ENCODE measurements around the gene PACS2.

DNA sequence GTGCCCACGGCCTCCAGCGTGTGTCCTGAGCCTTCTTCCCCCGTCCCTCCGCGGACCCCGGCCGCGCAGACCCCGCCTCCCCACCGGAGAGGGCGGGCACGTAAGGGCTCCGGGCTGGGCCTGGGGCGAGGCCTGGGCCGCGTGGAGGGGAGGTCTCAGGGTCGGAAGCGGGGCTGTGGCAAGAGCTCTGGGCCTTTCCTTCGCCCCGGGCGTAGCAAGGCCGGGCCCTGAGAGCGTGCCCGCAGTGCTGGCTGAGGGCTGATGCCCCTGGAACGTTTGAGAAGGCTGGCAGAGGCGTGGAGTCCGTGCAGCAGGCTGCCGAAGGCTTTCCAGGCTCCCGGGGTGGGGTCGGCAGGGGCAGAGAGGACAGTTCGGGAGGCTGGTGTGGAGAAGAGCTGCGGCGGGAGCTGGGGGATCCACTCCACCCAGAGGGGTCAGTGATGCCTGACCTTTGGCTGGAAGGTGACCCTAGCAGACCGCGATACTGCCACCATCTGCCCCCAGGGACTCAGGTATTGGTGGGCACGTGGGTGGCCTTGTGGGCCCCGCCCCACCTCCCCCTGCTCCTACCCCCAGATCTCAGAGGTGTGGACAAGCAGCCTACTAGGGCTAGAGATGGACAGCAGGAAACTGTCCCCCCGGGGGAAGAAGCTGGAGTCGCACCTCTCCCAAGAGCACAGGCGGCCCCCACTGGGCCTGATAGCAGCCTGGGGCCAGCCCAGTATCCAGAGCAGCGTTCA, 84.3 kb downstream of the PACS2 start:
- TF ChIP-seq, protein P1, sequence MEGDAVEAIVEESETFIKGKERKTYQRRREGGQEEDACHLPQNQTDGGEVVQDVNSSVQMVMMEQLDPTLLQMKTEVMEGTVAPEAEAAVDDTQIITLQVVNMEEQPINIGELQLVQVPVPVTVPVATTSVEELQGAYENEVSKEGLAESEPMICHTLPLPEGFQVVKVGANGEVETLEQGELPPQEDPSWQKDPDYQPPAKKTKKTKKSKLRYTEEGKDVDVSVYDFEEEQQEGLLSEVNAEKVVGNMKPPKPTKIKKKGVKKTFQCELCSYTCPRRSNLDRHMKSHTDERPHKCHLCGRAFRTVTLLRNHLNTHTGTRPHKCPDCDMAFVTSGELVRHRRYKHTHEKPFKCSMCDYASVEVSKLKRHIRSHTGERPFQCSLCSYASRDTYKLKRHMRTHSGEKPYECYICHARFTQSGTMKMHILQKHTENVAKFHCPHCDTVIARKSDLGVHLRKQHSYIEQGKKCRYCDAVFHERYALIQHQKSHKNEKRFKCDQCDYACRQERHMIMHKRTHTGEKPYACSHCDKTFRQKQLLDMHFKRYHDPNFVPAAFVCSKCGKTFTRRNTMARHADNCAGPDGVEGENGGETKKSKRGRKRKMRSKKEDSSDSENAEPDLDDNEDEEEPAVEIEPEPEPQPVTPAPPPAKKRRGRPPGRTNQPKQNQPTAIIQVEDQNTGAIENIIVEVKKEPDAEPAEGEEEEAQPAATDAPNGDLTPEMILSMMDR (IDR thresholded peaks at IDR 0.05), result no peak
- TF ChIP-seq POLR2A (IDR thresholded peaks at IDR 0.05; ENCODE audit: low read depth), result no peak
- no peak for TF ChIP-seq EP300 (IDR thresholded peaks at IDR 0.05)
- no peak for TF ChIP-seq POLR2AphosphoS5 (IDR thresholded peaks at IDR 0.05)

All from esophagus muscularis mucosa (tissue), 4 donors.